Measurements from ENCODE around the gene NBR1.
"Not testable (repeated sequence)": the region's sequence is repeated elsewhere in the genome, so short reads cannot be mapped to it uniquely, and the experiment has no call there.

The NBR1 gene

GRCh38 chr17:43183921-43184320 lies 12.9 kb downstream of the NBR1 start:
- DNase-seq (ENCODE audit: insufficient read length, low spot score), result no peak

GRCh38 chr17:43186656-43187055 lies 15.6 kb downstream of the NBR1 start:
- not testable (repeated sequence) for DNase-seq (ENCODE audit: insufficient read length, low spot score); FAIRE-seq

More at GRCh38 chr17:43183921-43184320, 12.9 kb downstream of the NBR1 start:
- no peak for TF ChIP-seq PAX5 (IDR thresholded peaks at IDR 0.05; ENCODE audit: insufficient read depth, low read length, severe bottlenecking)
- no peak for FAIRE-seq

GRCh38 chr17:43193251-43193650 lies 22.2 kb downstream of the NBR1 start:
- DNase-seq (ENCODE audit: insufficient read length, low spot score) (no peak), FAIRE-seq (no peak)
- TF ChIP-seq PAX5 (IDR thresholded peaks at IDR 0.05; ENCODE audit: insufficient read depth, low read length, severe bottlenecking) (no peak), POLR2AphosphoS5 (IDR thresholded peaks at IDR 0.05; ENCODE audit: low read depth, low read length) (no peak), TAF1 (IDR thresholded peaks at IDR 0.05; ENCODE audit: low read depth, low read length) (no peak), POU2F2 (IDR thresholded peaks at IDR 0.05; ENCODE audit: low read depth, low read length) (no peak), SPI1 (IDR thresholded peaks at IDR 0.05; ENCODE audit: low read depth, low read length) (no peak), POLR2A (IDR thresholded peaks at IDR 0.05; ENCODE audit: low read depth, low read length) (no peak)

GRCh38 chr17:43199633-43200032 lies 28.6 kb downstream of the NBR1 start:
- no peak for DNase-seq (ENCODE audit: insufficient read length, low spot score)
- no peak for FAIRE-seq
- TF ChIP-seq POLR2A (IDR thresholded peaks at IDR 0.05; ENCODE audit: low read depth, low read length) (no peak), PAX5 (IDR thresholded peaks at IDR 0.05; ENCODE audit: insufficient read depth, low read length, severe bottlenecking) (no peak), POU2F2 (IDR thresholded peaks at IDR 0.05; ENCODE audit: low read depth, low read length) (no peak), POLR2AphosphoS5 (IDR thresholded peaks at IDR 0.05; ENCODE audit: low read depth, low read length) (no peak), SPI1 (IDR thresholded peaks at IDR 0.05; ENCODE audit: low read depth, low read length) (no peak), TAF1 (IDR thresholded peaks at IDR 0.05; ENCODE audit: low read depth, low read length) (no peak)

- DNase-seq (ENCODE audit: insufficient read length, low spot score) (no peak), FAIRE-seq (no peak)
- TF ChIP-seq POU2F2 (IDR thresholded peaks at IDR 0.05; ENCODE audit: low read depth, low read length), result no peak
- no peak for TF ChIP-seq POLR2A (IDR thresholded peaks at IDR 0.05; ENCODE audit: low read depth, low read length)
- TF ChIP-seq SPI1 (IDR thresholded peaks at IDR 0.05; ENCODE audit: low read depth, low read length), result no peak
- TF ChIP-seq PAX5 (IDR thresholded peaks at IDR 0.05; ENCODE audit: insufficient read depth, low read length, severe bottlenecking), result no peak
- no peak for TF ChIP-seq TAF1 (IDR thresholded peaks at IDR 0.05; ENCODE audit: low read depth, low read length)
- no peak for TF ChIP-seq POLR2AphosphoS5 (IDR thresholded peaks at IDR 0.05; ENCODE audit: low read depth, low read length)
Observed at GRCh38 chr17:43200127-43200526, 29.1 kb downstream of the NBR1 start.

DNA sequence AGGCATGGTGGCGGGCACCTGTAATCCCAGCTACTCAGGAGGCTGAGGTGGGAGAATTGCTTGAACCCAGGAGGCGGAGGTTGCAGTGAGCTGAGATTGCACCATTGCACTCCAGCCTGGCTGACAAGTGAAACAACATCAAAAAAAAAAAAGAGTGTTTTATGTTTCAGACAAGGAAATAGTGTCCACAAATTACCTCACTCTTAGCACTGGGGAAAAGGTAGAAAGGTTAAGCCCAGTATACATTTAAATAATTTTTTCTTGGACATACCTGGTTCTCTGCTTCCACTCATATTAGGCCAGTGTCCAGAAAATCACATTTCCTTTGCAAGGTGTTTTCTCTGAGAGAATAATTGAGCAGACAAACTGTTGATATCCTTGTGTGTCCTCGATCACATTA lies 32.0 kb downstream of the NBR1 start:
- not testable (repeated sequence) for FAIRE-seq; DNase-seq (ENCODE audit: insufficient read length, low spot score)

- TF ChIP-seq POLR2A (IDR thresholded peaks at IDR 0.05; ENCODE audit: low read depth, low read length) (no peak), SPI1 (IDR thresholded peaks at IDR 0.05; ENCODE audit: low read depth, low read length) (no peak), TAF1 (IDR thresholded peaks at IDR 0.05; ENCODE audit: low read depth, low read length) (no peak), POU2F2 (IDR thresholded peaks at IDR 0.05; ENCODE audit: low read depth, low read length) (no peak), PAX5 (IDR thresholded peaks at IDR 0.05; ENCODE audit: insufficient read depth, low read length, severe bottlenecking) (no peak), POLR2AphosphoS5 (IDR thresholded peaks at IDR 0.05; ENCODE audit: low read depth, low read length) (no peak)
- FAIRE-seq (no peak), DNase-seq (ENCODE audit: insufficient read length, low spot score) (no peak)
Observed at GRCh38 chr17:43210576-43210975, 39.6 kb downstream of the NBR1 start.

DNA sequence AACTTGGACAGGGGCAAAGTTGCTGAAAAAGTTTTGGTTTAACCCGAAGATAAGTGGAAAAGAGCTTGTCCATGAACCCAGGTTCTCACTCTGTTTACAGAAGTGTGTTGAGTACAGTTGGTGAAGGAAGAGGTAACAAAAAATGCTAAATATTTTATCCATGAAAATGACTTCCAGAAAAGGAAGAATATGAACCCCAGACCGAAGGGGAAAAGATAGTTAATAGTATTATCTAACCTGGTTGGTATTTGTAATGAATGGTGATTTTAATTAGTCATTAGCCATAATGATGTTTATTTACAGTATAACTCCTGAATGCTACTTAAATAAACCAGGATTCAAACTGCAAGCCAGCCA lies 40.1 kb downstream of the NBR1 start:
- DNase-seq (ENCODE audit: insufficient read length, low spot score) (no peak), FAIRE-seq (peak; percentile 23)
- TF ChIP-seq POLR2AphosphoS5 (IDR thresholded peaks at IDR 0.05; ENCODE audit: low read depth, low read length) (no peak), SPI1 (IDR thresholded peaks at IDR 0.05; ENCODE audit: low read depth, low read length) (no peak), POLR2A (IDR thresholded peaks at IDR 0.05; ENCODE audit: low read depth, low read length) (no peak), TAF1 (IDR thresholded peaks at IDR 0.05; ENCODE audit: low read depth, low read length) (no peak), POU2F2 (IDR thresholded peaks at IDR 0.05; ENCODE audit: low read depth, low read length) (no peak), PAX5 (IDR thresholded peaks at IDR 0.05; ENCODE audit: insufficient read depth, low read length, severe bottlenecking) (no peak)

GRCh38 chr17:43211480-43212402 lies 40.7 kb downstream of the NBR1 start, which contains the start of gene TMEM106A:
TSS of gene TMEM106A (plus strand) at chr17:43211875. CDS start at chr17:43213042, 1,167 bp downstream.
- DNase-seq (ENCODE audit: insufficient read length, low spot score) (peak; percentile 84), FAIRE-seq (peak; percentile 89)
- TF ChIP-seq POLR2A (IDR thresholded peaks at IDR 0.05; ENCODE audit: low read depth, low read length) (peak; percentile 85), PAX5 (IDR thresholded peaks at IDR 0.05; ENCODE audit: insufficient read depth, low read length, severe bottlenecking) (no peak), TAF1 (IDR thresholded peaks at IDR 0.05; ENCODE audit: low read depth, low read length) (peak; percentile 40; the same call in 1 of the 2 replicates), POLR2AphosphoS5 (IDR thresholded peaks at IDR 0.05; ENCODE audit: low read depth, low read length) (peak; percentile 78)

DNA sequence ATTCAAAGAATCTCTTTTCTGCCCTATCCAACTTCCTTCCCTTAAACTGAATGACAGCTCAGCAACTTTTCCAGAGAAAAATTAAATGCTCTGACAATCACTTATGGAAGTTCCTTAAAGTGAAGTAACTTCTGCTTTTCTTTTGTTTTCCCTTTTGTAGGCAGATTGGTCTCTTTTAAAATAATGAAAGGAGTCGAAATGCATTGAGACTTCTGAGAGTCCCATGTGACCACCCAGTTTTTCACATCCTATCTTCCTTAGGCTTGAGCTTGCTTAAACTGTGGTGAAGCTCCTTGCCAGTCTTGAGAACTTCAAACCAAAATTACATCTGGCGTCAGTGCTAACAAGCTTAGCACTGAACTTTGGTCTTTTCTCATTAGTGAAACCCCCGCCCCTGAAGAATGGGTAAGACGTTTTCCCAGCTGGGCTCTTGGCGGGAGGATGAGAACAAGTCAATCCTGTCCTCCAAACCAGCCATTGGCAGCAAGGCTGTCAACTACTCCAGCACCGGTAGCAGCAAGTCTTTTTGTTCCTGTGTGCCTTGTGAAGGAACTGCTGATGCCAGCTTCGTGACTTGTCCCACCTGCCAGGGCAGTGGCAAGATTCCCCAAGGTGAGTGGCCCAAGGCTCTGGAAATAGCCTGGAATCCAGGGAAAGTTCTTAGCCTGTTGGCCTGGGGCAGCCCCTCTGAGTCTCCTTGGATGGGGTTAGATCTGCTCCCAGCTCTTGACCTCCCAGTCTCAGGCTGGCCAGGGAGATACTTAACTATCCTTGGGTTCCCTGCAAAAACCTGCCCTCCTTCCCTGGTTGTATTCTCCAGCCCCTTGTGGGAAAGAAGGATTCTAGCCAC lies 41.9 kb downstream of the NBR1 start:
- TF ChIP-seq POLR2A (IDR thresholded peaks at IDR 0.05; ENCODE audit: low read depth, low read length) (no peak), SPI1 (IDR thresholded peaks at IDR 0.05; ENCODE audit: low read depth, low read length) (no peak), PAX5 (IDR thresholded peaks at IDR 0.05; ENCODE audit: insufficient read depth, low read length, severe bottlenecking) (no peak), POLR2AphosphoS5 (IDR thresholded peaks at IDR 0.05; ENCODE audit: low read depth, low read length) (no peak), POU2F2 (IDR thresholded peaks at IDR 0.05; ENCODE audit: low read depth, low read length) (no peak), TAF1 (IDR thresholded peaks at IDR 0.05; ENCODE audit: low read depth, low read length) (no peak)
- DNase-seq (ENCODE audit: insufficient read length, low spot score) (no peak), FAIRE-seq (peak; percentile 35)

Measured in GM12891 (cell line).